Measurements from ENCODE around the gene GCAT.
A peak's percentile ranks its signal among the peaks of the same experiment; 100 is the strongest.

Gene GCAT

GRCh38 chr22:37812869-37813678 lies 5.3 kb downstream of the GCAT start:
- DNase-seq: no peak

GRCh38 chr22:37815593-37815992 lies 7.9 kb downstream of the GCAT start:
- no peak for DNase-seq

- DNase-seq: no peak
These were observed 8.9 kb downstream of the GCAT start for GRCh38 chr22:37816543-37817180.

GRCh38 chr22:37817705-37818408 lies 10.1 kb downstream of the GCAT start:
- DNase-seq: peak; percentile 51

- DNase-seq: no peak
These were observed 10.8 kb downstream of the GCAT start for GRCh38 chr22:37818409-37819104.

GRCh38 chr22:37819105-37819433 lies 11.3 kb downstream of the GCAT start:
- DNase-seq: no peak

- DNase-seq: no peak
These were observed 12.6 kb downstream of the GCAT start for GRCh38 chr22:37820350-37820749.

- DNase-seq: no peak
These were observed 14.5 kb downstream of the GCAT start for GRCh38 chr22:37822079-37822833.

GRCh38 chr22:37823134-37823985 lies 15.6 kb downstream of the GCAT start, which contains the start of gene GALR3:
Gene GALR3, plus strand, starts transcription at chr22:37823382. Its CDS starts 25 bp downstream, at chr22:37823407.
- no peak for DNase-seq

GRCh38 chr22:37824674-37825641 lies 17.2 kb downstream of the GCAT start:
- DNase-seq: no peak

- DNase-seq: no peak
These were observed 19.3 kb downstream of the GCAT start for GRCh38 chr22:37827056-37827455.

GRCh38 chr22:37830093-37830842 lies 22.5 kb downstream of the GCAT start:
- no peak for DNase-seq

- DNase-seq: no peak
These were observed 23.7 kb downstream of the GCAT start for GRCh38 chr22:37831472-37831871.

- DNase-seq: no peak
These were observed 24.5 kb downstream of the GCAT start for GRCh38 chr22:37832022-37832857.

GRCh38 chr22:37842015-37842793 lies 34.5 kb downstream of the GCAT start:
- DNase-seq: no peak

GRCh38 chr22:37843741-37844089 lies 36.0 kb downstream of the GCAT start:
- no peak for DNase-seq

GRCh38 chr22:37844904-37845329 lies 37.2 kb downstream of the GCAT start:
- no peak for DNase-seq

- no peak for DNase-seq
These were observed 38.7 kb downstream of the GCAT start for GRCh38 chr22:37846433-37846832.

All from KG1 (cell line).